ENCODE data around the gene OR2V1.
"Not testable (repeated sequence)": the region's sequence is repeated elsewhere in the genome, so short reads cannot be mapped to it uniquely, and the experiment has no call there.

The OR2V1 gene

GRCh38 chr5:181127456-181127855, 3.5 kb downstream of the OR2V1 start:
- no peak for DNase-seq

DNA sequence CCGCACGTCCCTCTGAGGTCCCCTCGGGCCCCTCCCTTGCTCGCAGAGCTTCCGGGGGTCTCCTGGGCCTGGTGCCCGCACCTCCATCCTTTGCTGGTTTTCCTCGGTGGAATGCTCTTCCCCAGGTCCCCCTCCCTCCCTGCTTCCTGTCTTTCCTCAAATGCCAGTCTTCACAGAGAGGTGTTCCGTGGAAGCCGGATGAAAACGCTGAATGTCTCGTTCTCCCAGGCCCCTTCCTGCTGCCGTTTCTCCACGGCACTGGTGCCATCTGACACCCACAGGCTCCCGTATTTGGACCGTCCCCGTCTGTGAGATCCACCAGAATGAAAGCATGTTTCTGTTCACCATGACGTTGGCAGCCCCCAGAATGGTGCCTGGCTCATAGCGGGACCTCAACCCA, 4.1 kb downstream of the OR2V1 start:
- no peak for DNase-seq

DNA sequence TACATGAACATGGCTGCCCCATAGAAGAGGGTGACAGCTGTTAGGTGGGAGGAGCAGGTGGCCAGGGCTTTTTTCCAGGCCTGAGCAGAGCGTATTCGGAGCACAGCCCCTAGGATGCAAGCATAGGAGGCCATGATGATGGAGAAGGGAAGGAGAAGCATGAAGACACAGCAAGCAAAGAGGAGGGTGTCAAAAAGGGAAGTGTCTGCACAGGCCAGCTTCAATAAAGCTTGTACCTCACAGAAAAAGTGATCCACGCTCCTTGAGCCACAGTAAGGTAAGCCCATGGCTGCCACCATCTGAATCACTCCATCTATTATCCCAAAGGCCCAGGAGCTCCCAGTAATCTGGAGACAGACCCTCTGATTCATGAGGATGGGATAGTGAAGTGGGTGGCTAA, 6.4 kb downstream of the OR2V1 start:
- DNase-seq, result no peak

DNA sequence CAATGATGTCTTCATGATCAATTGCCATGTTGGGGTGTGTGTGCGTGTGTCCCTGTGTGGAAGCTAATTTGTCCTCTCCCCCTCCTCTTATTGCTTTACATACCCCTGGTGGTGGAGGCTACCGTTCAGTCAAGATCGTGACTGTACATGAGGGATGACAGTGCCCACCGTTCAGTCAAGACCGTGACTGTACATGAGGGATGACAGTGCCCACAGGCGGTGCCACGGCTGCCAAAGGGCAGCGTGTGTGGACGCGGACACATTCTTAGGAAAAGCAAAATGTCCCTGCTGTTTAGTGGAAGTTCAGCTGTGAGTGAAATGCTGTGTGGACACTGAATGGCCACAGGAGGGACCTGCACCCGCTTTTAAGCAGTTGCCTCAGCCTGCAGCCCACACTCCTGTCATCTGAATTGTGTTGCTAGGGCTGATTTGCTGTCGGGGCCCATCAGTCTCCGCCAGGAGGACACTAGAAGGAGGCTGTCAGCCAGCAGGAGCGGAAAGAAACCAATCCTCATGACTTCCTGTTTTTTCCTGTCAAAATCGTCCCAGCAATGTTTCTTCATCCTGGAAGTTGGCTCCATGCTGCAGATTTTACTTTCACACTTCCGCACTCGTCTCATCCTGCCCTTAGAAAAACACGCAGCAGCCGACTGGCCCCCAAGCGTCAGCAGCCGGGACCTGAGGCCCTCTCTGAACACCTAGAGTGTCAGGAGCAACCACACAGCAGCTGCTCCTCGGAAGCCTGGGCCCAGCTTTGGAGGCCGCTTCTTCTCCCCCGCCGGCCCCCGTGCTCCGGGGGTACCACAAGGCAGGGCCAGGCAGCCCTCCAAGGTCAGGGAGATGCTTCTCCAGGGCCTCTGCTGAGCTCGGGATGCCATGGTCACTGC, 9.1 kb downstream of the OR2V1 start:
- DNase-seq, result no peak

DNA sequence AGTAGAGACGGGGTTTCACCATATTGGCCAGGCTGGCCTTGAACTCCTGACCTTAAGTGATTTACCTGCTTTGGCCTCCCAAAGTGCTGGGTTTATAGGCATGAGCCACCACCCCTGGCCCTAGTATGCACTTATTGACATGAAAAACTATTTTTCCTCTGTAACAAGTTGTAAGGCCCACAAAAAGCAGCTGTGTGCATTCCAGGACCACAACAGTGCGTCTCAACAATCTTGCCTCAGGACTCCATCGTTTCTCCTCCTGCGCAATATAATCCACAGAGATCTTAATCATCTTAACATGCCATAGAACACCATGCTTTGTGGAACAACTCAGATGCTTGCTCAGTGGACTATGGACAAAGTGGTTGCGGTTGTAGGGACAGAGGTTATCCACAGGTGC, 10.2 kb downstream of the OR2V1 start:
- DNase-seq, result no peak

GRCh38 chr5:181120306-181120705, 10.7 kb downstream of the OR2V1 start:
- DNase-seq, result no peak

DNA sequence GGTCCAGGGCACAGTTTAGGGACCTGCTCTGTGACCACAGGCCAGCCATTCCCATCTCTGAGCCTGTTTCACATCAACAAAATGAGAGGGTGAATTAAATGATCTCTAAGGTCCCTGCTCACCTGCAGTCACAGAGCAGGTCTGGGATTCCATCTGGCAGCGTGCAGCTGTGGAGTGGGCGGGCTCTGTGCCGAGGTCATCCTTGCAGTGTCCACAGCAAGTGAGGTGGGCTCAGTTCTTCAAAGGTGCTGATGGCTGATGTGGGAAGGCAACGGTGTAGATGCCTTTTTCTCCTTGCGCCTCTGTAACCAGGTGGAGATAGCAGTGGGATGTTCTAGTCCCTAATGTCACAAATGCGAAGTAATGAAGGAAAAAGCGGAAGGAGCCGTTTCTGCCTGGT, 11.9 kb downstream of the OR2V1 start:
- DNase-seq, result no peak

- DNase-seq, result no peak
Measured at GRCh38 chr5:181118369-181118768, 12.6 kb downstream of the OR2V1 start.

DNA sequence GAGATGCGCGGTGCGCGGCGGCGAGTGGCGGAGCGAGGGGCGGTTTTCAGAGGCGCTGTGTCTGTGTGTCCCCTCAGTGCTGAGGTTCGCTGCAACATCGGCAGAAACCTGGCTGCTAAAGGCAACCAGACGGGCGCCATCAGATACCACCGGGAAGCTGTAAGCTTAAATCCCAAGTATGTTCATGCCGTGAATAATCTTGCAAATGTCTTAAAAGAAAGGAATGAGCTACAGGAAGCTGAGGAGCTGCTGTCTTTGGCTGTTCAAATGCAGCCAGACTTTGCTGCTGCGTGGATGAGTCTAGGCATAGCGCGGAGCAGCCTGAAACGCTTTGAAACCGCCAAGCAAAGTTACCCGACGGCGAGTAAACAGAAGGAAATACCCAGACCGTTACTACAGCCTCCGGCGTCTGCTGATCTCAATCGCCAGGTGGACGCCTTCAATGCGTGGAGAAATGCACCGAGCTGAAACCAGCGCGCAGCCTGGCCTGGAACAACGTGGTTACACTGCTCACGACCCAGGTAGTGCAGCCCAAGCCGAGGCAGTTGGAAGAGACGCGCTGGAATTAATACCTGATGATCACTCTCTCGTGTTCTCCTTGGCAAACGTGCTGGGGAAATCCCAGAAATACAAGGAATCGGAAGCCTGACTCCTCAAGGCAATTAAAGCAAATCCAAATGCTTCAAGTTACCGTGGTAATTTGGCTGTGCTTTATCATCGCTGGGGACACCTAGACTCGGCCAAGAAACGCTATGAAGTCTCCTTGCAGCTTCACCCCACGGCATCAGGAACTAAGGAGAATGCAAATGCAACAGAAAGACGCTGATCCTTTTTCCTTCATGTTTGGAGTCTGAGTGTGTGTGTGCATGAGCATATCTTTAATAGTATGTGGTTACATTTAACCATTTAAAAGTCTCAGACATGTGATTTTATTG, 15.9 kb downstream of the OR2V1 start:
- DNase-seq, result no peak

- DNase-seq, result no peak
Measured at GRCh38 chr5:181114284-181114843, 16.6 kb downstream of the OR2V1 start.

DNA sequence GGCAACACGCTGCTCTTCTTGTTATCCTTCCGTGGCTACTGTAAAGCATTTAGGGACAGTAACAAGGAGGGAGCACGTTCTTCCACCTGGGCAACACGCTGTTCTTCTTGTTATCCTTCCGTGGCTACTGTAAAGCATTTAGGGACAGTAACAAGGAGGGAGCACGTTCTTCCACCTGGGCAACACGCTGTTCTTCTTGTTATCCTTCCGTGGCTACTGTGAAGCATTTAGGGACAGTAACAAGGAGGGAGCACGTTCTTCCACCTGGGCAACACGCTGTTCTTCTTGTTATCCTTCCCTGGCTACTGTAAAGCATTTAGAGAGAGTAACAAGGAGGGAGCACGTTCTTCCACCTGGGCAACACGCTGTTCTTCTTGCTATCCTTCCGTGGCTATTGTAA, 17.4 kb downstream of the OR2V1 start:
- not testable (repeated sequence) for DNase-seq

DNA sequence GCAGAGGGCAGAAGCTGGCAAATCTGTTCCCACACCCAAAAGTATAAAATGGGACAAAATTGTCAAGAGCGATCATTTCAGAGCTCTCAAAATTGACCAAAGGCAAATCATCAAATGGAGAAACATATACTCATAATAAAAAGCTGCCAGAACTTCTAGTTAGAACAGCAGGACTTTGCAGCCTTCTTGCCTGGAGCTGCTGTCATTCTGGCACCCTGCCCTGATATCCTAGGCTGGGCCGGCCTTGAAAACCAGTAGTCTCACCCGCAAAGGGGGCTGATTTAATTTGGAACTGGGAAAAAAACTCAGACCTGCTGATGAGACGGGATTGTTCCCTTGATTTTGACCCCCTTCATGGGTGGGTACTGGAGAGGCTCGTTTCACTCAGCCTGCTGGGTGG, 18.5 kb downstream of the OR2V1 start:
- DNase-seq, result no peak

DNA sequence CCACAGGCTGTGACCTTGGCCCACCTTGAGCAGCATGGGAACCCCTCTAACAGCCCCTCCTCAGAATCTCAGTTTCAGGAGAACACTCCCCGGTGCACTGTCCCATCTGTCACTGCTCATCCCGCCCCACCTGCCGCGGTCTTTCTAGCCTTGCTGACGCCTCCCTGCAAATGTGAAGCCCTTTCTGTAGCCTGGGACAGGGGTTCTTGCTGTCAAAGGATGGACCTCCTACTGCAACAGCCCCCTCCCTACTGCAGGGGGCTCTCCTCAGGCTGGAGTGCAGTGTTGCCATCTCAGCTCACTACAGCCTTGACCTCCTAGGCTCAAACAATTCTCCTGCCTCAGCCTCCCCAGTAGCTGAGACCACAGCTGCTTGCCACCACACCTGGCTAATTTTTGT, 20.0 kb downstream of the OR2V1 start:
- DNase-seq, result no peak

DNA sequence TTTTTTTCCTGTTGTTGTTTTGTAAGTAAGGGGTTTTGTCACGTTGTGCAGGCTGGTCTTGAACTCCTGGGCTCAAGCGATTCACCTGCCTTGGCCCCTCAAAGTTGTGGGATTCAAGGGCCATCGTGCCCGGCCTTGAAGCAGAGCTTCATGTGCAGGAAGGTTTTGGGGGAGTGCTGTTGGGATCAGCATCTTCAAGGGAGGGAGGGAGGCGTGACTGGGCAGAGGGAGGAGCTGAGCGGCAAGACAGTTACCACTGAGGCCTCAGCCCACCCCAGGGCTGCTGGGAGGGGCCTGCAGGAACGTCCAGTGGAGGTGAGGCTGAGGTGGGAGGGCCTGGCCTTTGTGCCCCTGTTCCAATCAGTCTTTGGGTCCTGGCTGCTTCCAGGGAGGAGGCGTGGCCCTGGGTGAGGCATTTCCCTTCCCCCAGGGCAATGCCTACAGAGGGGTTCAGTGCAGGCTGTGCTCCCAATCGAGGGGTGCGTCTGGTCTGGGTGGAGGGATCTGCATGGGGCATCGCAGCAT, 21.4 kb downstream of the OR2V1 start:
- DNase-seq, result no peak

- DNase-seq, result no peak
Measured at GRCh38 chr5:181108578-181109165, 22.3 kb downstream of the OR2V1 start.

DNA sequence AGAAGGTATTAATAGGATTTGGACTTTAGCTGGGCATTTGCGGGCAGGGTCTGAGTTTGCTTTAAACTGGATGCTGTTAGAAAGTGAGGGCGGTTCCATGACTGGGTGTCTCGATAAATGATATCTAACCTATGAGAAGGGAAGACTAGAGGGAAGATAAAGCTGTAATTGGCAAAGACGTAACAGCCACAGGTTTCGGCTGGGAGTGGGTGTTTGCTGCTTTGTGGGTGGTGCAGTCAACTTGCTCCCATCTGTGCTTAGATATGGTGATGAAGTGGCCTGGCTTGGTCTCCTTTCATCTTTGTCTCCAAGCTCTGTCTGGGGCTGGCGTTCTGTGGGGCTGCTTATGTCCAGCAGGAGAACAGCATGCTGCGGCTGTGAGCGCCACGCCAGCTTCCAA, 23.3 kb downstream of the OR2V1 start:
- DNase-seq, result no peak

- no peak for DNase-seq
Measured at GRCh38 chr5:181105391-181106025, 25.5 kb downstream of the OR2V1 start.

DNA sequence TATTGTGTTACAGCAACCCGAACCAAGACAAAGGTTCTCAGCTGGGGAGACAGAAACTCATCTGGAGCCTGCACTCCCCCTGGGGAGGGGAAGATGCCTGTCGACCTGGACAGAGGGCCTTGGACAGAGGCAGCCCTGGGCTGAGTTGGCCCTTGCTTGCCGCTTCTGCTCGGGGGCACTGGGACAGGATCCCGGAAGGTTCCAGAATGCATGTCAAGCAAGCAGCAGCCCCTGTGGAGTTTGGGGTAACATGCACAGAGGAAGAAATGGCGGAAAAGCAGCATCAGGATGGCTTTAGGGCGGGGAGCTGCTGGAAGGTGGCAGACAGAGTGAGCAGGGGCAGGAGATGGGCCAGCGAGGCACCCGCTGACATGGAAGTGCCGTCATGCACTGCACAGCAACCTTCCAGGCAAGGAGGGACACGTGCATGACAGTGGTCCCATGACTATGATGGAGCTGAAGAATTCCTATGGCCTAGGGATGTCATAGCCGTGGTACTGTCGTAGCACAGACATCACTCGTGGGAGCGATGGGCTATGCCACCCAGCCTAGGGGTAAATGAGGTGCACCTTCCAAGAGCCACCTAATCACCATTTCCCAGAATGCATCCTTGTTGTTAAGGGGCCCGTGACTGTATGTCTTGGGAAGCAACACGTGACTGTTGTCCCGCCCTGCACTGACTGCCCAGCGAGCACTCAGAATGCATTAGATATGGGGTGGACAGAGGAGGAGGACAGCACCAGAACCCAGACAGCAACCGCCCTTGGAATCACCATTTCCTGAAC, 26.2 kb downstream of the OR2V1 start:
- DNase-seq, result not testable (repeated sequence)

DNA sequence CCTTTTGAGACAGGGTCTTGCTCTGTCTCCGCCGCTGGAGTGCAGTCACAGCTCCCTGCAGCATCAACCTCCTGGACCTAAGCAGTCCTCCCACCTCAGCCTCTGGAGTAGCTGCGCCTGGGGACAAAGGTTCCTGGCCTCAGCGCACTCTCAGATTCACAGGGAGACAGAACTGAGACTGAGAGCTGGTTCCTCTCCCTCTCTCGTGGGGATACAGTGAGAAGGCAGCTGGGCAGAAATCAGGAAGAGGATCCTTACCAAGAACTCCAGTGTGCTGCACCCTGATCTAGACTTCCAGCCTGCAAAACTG, 26.8 kb downstream of the OR2V1 start:
- not testable (repeated sequence) for DNase-seq

GRCh38 chr5:181101930-181102674, 28.9 kb downstream of the OR2V1 start:
- not testable (repeated sequence) for DNase-seq
